ENCODE data around the gene LEMD1. TPM values are rescaled to one million over a fixed set of nuclear protein-coding genes. Genes with fewer than 3 reads are reported as not detected.

The LEMD1 gene
- total and polyA plus RNA-seq, 2 donors (not counting 1 experiment from before 2014, with no cell fraction given): not detected

DNA sequence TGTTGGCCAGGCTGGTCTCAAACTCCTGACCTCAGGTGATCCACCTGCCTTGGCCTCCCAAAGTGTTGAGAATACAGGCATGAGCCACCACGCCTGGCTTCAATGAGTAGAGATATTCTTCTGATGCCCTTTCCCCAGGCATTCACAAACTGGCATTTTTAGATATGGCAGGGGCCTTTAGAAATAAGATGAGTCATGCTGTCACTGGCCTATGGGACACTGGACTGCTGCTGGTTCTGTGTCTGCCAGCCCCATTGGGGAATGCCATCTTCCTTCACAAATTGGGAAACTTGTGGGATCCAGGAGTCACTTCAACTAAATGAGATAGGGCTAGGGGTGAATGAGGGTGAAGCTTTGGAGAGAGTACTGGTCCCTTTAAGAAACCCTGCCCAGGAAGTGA lies 81.2 kb downstream of the LEMD1 start:
- H3K27me3 ChIP-seq (ENCODE audit: control insufficient read depth, insufficient read depth, low read length): peaks cover 48% of the 10 kb centered on the region
- H3K79me2 ChIP-seq (ENCODE audit: control insufficient read depth, insufficient read depth, low read length): no peaks in the 10 kb centered on the region
- no peaks in the 10 kb centered on the region for H3K9me3 ChIP-seq (ENCODE audit: control insufficient read depth, insufficient read depth, low read depth, low read length)
- no peak overlapping the region for H3K9ac ChIP-seq (ENCODE audit: insufficient read depth, low read length)
- no peak for TF ChIP-seq EZH2 (IDR thresholded peaks at IDR 0.05; ENCODE audit: low read length, missing control alignments)
- TF ChIP-seq, protein P1, sequence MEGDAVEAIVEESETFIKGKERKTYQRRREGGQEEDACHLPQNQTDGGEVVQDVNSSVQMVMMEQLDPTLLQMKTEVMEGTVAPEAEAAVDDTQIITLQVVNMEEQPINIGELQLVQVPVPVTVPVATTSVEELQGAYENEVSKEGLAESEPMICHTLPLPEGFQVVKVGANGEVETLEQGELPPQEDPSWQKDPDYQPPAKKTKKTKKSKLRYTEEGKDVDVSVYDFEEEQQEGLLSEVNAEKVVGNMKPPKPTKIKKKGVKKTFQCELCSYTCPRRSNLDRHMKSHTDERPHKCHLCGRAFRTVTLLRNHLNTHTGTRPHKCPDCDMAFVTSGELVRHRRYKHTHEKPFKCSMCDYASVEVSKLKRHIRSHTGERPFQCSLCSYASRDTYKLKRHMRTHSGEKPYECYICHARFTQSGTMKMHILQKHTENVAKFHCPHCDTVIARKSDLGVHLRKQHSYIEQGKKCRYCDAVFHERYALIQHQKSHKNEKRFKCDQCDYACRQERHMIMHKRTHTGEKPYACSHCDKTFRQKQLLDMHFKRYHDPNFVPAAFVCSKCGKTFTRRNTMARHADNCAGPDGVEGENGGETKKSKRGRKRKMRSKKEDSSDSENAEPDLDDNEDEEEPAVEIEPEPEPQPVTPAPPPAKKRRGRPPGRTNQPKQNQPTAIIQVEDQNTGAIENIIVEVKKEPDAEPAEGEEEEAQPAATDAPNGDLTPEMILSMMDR (conservative IDR thresholded peaks at IDR 0.05 in 1 of 2, IDR thresholded peaks at IDR 0.05 in 1 of 2; ENCODE audit: low read depth in 1 of 2, low read length in 2 of 2): no peak
- no peaks in the 10 kb centered on the region for H4K20me1 ChIP-seq (ENCODE audit: control insufficient read depth, extremely low read depth, insufficient read depth, low read length)
- H3K27ac ChIP-seq (ENCODE audit: insufficient read depth, low read length): no peak overlapping the region
- H3K4me2 ChIP-seq (ENCODE audit: extremely low read depth, insufficient read depth, low read length): no peak overlapping the region
- H2AFZ ChIP-seq (ENCODE audit: low read length): no peak overlapping the region
- H3K4me1 ChIP-seq (ENCODE audit: control insufficient read depth, extremely low read depth, insufficient read depth, low read length): no peaks in the 10 kb centered on the region
- no peak overlapping the region for H3K4me3 ChIP-seq (replicated peaks in 1 of 4; ENCODE audit: control extremely low read depth in 1 of 4, insufficient read depth in 1 of 4, low read depth in 3 of 4, low read length in 4 of 4)
- no peaks in the 10 kb centered on the region for H3K36me3 ChIP-seq (ENCODE audit: control insufficient read depth, insufficient read depth, low read length)
- no peak for DNase-seq (ENCODE audit: low read depth in 2 of 2)

DNA sequence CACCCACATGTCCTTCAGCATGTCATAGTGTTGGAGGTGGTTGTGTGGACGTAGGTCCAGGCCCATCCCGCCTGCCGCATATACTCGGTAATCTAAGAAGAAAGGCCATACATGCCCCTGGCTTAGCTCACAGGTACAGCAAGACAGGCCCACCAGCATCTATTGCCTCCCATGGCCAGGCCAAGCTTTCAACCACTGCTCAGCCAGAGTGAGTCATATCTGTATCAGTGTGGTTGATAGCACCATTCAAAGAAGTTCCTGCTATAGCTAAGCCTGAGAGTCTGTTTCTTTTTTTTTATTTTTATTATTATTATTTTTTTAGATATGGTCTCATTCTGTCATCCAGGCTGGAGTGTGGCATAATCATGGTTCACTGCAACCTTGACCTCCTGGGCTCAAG lies 82.1 kb downstream of the LEMD1 start:
- Histone ChIP-seq H3K9ac (ENCODE audit: insufficient read depth, low read length) (no peak overlapping the region), H3K27me3 (ENCODE audit: control insufficient read depth, insufficient read depth, low read length) (peaks cover 46% of the 10 kb centered on the region), H3K4me3 (replicated peaks in 1 of 4; ENCODE audit: control extremely low read depth in 1 of 4, insufficient read depth in 1 of 4, low read depth in 3 of 4, low read length in 4 of 4) (no peak overlapping the region), H2AFZ (ENCODE audit: low read length) (no peak overlapping the region), H3K4me2 (ENCODE audit: extremely low read depth, insufficient read depth, low read length) (no peak overlapping the region), H3K4me1 (ENCODE audit: control insufficient read depth, extremely low read depth, insufficient read depth, low read length) (no peaks in the 10 kb centered on the region), H3K27ac (ENCODE audit: insufficient read depth, low read length) (no peak overlapping the region), H3K9me3 (ENCODE audit: control insufficient read depth, insufficient read depth, low read depth, low read length) (no peaks in the 10 kb centered on the region), H3K79me2 (ENCODE audit: control insufficient read depth, insufficient read depth, low read length) (no peaks in the 10 kb centered on the region), H3K36me3 (ENCODE audit: control insufficient read depth, insufficient read depth, low read length) (no peaks in the 10 kb centered on the region), H4K20me1 (ENCODE audit: control insufficient read depth, extremely low read depth, insufficient read depth, low read length) (no peaks in the 10 kb centered on the region)
- TF ChIP-seq, protein P1 (conservative IDR thresholded peaks at IDR 0.05 in 1 of 2, IDR thresholded peaks at IDR 0.05 in 1 of 2; ENCODE audit: low read depth in 1 of 2, low read length in 2 of 2): no peak
- no peak for DNase-seq (ENCODE audit: low read depth in 2 of 2)

DNA sequence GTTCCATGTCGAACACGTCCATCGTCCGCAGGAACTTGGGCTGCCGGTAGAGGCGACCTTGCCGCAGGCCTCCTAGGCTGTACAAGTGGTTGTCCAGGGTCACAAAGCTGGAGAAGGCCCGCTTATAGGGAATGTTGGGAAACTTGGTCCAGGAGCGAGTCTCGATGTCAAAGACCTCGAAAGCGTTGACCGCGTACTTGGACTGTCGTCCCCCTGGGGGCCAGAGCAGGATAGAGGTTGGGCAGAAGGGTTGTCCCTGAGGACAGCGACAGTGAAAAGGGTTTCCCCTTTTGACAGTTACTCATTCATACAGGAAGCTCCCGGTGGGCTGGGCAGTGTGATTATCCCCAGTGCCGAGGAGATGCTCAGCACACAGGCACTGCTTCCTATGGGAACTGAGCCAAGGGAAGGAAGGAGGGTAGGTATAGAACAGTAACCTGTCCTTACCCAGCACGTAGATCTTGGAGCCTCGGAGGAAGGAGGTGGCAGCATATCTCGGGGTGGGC lies 82.6 kb downstream of the LEMD1 start:
- no peaks in the 10 kb centered on the region for H3K36me3 ChIP-seq (ENCODE audit: control insufficient read depth, insufficient read depth, low read length)
- no peak overlapping the region for H3K4me3 ChIP-seq (replicated peaks in 1 of 4; ENCODE audit: control extremely low read depth in 1 of 4, insufficient read depth in 1 of 4, low read depth in 3 of 4, low read length in 4 of 4)
- H3K27me3 ChIP-seq (ENCODE audit: control insufficient read depth, insufficient read depth, low read length): peaks cover 46% of the 10 kb centered on the region
- no peak for TF ChIP-seq EZH2 (IDR thresholded peaks at IDR 0.05; ENCODE audit: low read length, missing control alignments)
- TF ChIP-seq, protein P1 (conservative IDR thresholded peaks at IDR 0.05 in 1 of 2, IDR thresholded peaks at IDR 0.05 in 1 of 2; ENCODE audit: low read depth in 1 of 2, low read length in 2 of 2): no peak
- H3K27ac ChIP-seq (ENCODE audit: insufficient read depth, low read length): no peak overlapping the region
- no peaks in the 10 kb centered on the region for H3K4me1 ChIP-seq (ENCODE audit: control insufficient read depth, extremely low read depth, insufficient read depth, low read length)
- H2AFZ ChIP-seq (ENCODE audit: low read length): no peak overlapping the region
- H3K9ac ChIP-seq (ENCODE audit: insufficient read depth, low read length): no peak overlapping the region
- H3K79me2 ChIP-seq (ENCODE audit: control insufficient read depth, insufficient read depth, low read length): no peaks in the 10 kb centered on the region
- DNase-seq (ENCODE audit: low read depth in 2 of 2): no peak
- no peak overlapping the region for H3K4me2 ChIP-seq (ENCODE audit: extremely low read depth, insufficient read depth, low read length)
- no peaks in the 10 kb centered on the region for H4K20me1 ChIP-seq (ENCODE audit: control insufficient read depth, extremely low read depth, insufficient read depth, low read length)
- H3K9me3 ChIP-seq (ENCODE audit: control insufficient read depth, insufficient read depth, low read depth, low read length): no peaks in the 10 kb centered on the region
